Esophagus squamous epithelium (tissue), 4 donors: Measurements from ENCODE around the gene ZNF512B.

Experiments used
- CTCF ChIP-seq, 6 experiments: fragments of 450-650 bp in 4 of 6; fragments of 200-600 bp in 2 of 6; sonication (generic) in 2 of 6; IDR thresholded peaks; one replicate each; pipeline ENCODE4 v1.5.1; 2016 to 2019; ENCODE audit warnings: antibody characterized with exemption in 6 of 6, mild to moderate bottlenecking in 4 of 6, moderate library complexity in 4 of 6
- POLR2A ChIP-seq, 4 donors: fragments of 450-650 bp; IDR thresholded peaks; one replicate each; pipeline ENCODE4 v1.6.1; 2017; ENCODE audit warnings: antibody characterized with exemption in 4 of 4, mild to moderate bottlenecking in 4 of 4, moderate library complexity in 3 of 4

GRCh38 chr20:63963348-63963741, 6.4 kb downstream of the ZNF512B start:
- TF ChIP-seq POLR2A (IDR thresholded peaks at IDR 0.05) (no peak), CTCF (IDR thresholded peaks at IDR 0.05) (no peak)
